ENCODE results near the gene HOXA10.

Gene HOXA10

GRCh38 chr7:27165089-27165995 is 8.8 kb downstream of the HOXA10 start, which contains the start of gene HOXA9:
Gene HOXA9 (minus strand): TSS chr7:27165537. CDS start chr7:27165457, 80 bp downstream.
- ATAC-seq: no peak

GRCh38 chr7:27164367-27165088 is 9.6 kb downstream of the HOXA10 start:
- ATAC-seq: no peak

- ATAC-seq: no peak
Measured at GRCh38 chr7:27164045-27164366, 10.1 kb downstream of the HOXA10 start.

- ATAC-seq: no peak
Measured at GRCh38 chr7:27163288-27164044, 10.7 kb downstream of the HOXA10 start.

- no peak for ATAC-seq
Measured at GRCh38 chr7:27162561-27163287, 11.4 kb downstream of the HOXA10 start.

GRCh38 chr7:27161721-27162560 is 12.2 kb downstream of the HOXA10 start:
- no peak for ATAC-seq

- ATAC-seq: no peak
Measured at GRCh38 chr7:27161214-27161720, 12.9 kb downstream of the HOXA10 start.

- peak; percentile 63 to 68 for ATAC-seq
Measured at GRCh38 chr7:27160546-27161213, 13.4 kb downstream of the HOXA10 start.

- ATAC-seq: peak in 1 of 2 donors; percentile 37
Measured at GRCh38 chr7:27160145-27160545, 14.0 kb downstream of the HOXA10 start.

- no peak for ATAC-seq
Measured at GRCh38 chr7:27159266-27160144, 14.6 kb downstream of the HOXA10 start.

GRCh38 chr7:27158436-27159265 is 15.5 kb downstream of the HOXA10 start:
- no peak for ATAC-seq

- no peak for ATAC-seq
Measured at GRCh38 chr7:27157702-27158431, 16.3 kb downstream of the HOXA10 start.

- ATAC-seq: no peak
Measured at GRCh38 chr7:27156916-27157701, 17.0 kb downstream of the HOXA10 start.

- ATAC-seq: no peak
Measured at GRCh38 chr7:27156508-27156898, 17.6 kb downstream of the HOXA10 start, which contains the start of gene HOXA7. Gene HOXA7 (minus strand): TSS chr7:27156675. CDS start chr7:27156545, 130 bp downstream.

GRCh38 chr7:27155816-27156507 is 18.2 kb downstream of the HOXA10 start:
- no peak for ATAC-seq

Measured in activated CD4-positive, CD25-positive, alpha-beta regulatory T cell treated with anti-CD3 and anti-CD28 coated beads, Interleukin-2, amount 50 U/mL, for 24 hours (primary cell).